Fibroblast of lung (primary cell): ENCODE measurements around the gene AP2A2.

Experiments used
- CTCF ChIP-seq, 2 donors: IDR thresholded peaks in 1 of 2; conservative IDR thresholded peaks in 1 of 2; 1 replicate in 1 of 2; 2 replicates in 1 of 2; pipeline ENCODE4 v1.5.1; 2011 to 2012; ENCODE audit warnings: low read length in 2 of 2, control low read depth in 1 of 2, inconsistent platforms in 1 of 2, low read depth in 1 of 2, mild to moderate bottlenecking in 1 of 2
- EZH2 ChIP-seq: IDR thresholded peaks from 2 replicates; pipeline ENCODE4 v1.5.1; 2012; ENCODE audit warnings: low read length, control low read depth, mild to moderate bottlenecking; ENCODE audit errors: missing control alignments

DNA sequence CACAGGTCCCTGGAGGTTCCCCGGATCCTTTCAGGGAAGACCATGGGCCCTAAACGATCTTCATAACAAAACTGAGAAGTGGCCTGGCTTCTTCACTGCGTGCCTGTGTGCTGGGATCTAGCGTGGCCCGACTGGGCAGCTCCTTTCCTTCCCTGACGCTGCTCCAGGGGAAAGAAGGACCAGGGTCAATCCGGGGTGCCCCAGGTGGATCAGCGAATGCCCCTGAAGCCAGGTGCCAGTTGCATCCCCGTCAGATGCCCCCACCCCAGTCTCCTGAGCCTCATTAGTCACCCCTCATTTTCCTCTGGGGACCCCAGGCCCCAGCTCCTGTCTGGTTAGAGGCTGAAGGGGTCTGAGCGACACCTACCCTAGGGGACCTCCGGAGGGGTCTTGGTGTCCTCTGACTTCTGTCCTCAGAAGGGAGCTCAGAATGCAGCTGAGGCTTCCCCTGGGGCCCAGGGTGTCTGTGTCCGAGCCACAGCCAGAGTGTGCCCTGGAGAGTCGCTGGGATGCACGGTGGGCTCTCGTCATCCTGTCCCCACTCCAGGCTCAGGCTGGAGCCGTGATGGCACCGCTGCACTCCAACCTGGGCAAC lies 129.5 kb downstream of the AP2A2 start:
- no peak for TF ChIP-seq CTCF (conservative IDR thresholded peaks at IDR 0.05 in 1 of 2, IDR thresholded peaks at IDR 0.05 in 1 of 2; ENCODE audit: low read depth in 1 of 2, low read length in 2 of 2)
- TF ChIP-seq EZH2 = no peak
